Measurements from ENCODE around the gene EDRF1. TPM values are rescaled to one million over a fixed set of nuclear protein-coding genes. Genes with fewer than 3 reads are reported as not detected.

The EDRF1 gene
- total and polyA plus RNA-seq, 2 of the 4 experiments (the other 2 are of a cell fraction) = 17.0 to 24.9 TPM

GRCh38 chr10:125691160-125691981 is 28.1 kb upstream of the EDRF1 start:
- POLR2A ChIA-PET (ENCODE audit: unreplicated experiment) = no interaction called here
- dilution Hi-C loops (cut with HindIII; ENCODE audit: low sequenced_read_pairs, unreplicated experiment) = no loop called here

More at GRCh38 chr10:125691160-125691981, 28.1 kb upstream of the EDRF1 start:
- H3K23ac ChIP-seq (ENCODE audit: low read depth, low read length) = no peak overlapping the region
- no peak overlapping the region for H3K14ac ChIP-seq (replicated peaks; ENCODE audit: low read depth, low read length)
- H4K8ac ChIP-seq (ENCODE audit: low read depth in 2 of 2, low read length in 2 of 2) = no peak overlapping the region
- no peak overlapping the region for H4K91ac ChIP-seq (ENCODE audit: insufficient read depth, low read depth, low read length)
- H3K4me1 ChIP-seq (ENCODE audit: control insufficient read depth, insufficient read depth, low read length) = peaks cover 5% of the 10 kb centered on the region; the same call in 1 of the 2 replicates
- H4K5ac ChIP-seq (ENCODE audit: low read depth, low read length) = no peak overlapping the region
- no peak overlapping the region for H2BK20ac ChIP-seq (ENCODE audit: low read depth, low read length)
- peak overlapping the region; percentile 29 for H2AFZ ChIP-seq (replicated peaks; ENCODE audit: low read length, poor library complexity)
- H2AK5ac ChIP-seq (ENCODE audit: low read depth, low read length) = no peak overlapping the region
- ATAC-seq (ENCODE audit: low read depth) = no peak
- no peak overlapping the region for H2BK15ac ChIP-seq (ENCODE audit: low read depth, low read length)
- in situ Hi-C loops (cut with MboI; ENCODE audit: low sequenced_read_pairs) (loop anchor here (10.0 kb wide), 1 partner anchor 647 kb away; no protein-coding TSS in a partner anchor), intact Hi-C loops (cut with micrococcal nuclease) (no loop called here)
- DNase-seq = no peak
- CTCF ChIA-PET = no interaction called here
- no peak overlapping the region for H2BK120ac ChIP-seq (ENCODE audit: low read depth, low read length)
- no peak overlapping the region for H3K9ac ChIP-seq (ENCODE audit: low read depth, low read length)
- no CpG with 5 or more reads among the region's 19 CpGs for WGBS, 2 experiments (ENCODE audit: extremely low coverage in 2 of 2, insufficient read length in 1 of 2)
- H4K20me1 ChIP-seq (ENCODE audit: insufficient read depth, low read length) = no peaks in the 10 kb centered on the region
- no peak overlapping the region for H3K4me3 ChIP-seq (ENCODE audit: insufficient read depth, low read depth, low read length)
- no peaks in the 10 kb centered on the region for H3K9me3 ChIP-seq (ENCODE audit: control insufficient read depth, insufficient read depth, low read length)
- H3K18ac ChIP-seq (ENCODE audit: low read depth, low read length) = no peak overlapping the region
- no TSS peak for BruUV-seq (replicated peaks)
- H3K56ac ChIP-seq (ENCODE audit: extremely low read depth, insufficient read depth, low read length) = no peak overlapping the region
- no peak overlapping the region for H3K4ac ChIP-seq (ENCODE audit: low read depth, low read length)
- no peaks in the 10 kb centered on the region for H3K79me1 ChIP-seq (ENCODE audit: low read depth in 1 of 2, low read length in 2 of 2)
- H2AK9ac ChIP-seq (replicated peaks; ENCODE audit: low read depth, low read length, poor library complexity) = no peak overlapping the region
- no peak overlapping the region for H3K27ac ChIP-seq (ENCODE audit: insufficient read depth, low read length)
- no peak overlapping the region for H3K4me2 ChIP-seq (ENCODE audit: low read depth, low read length)
- peaks cover 7% of the 10 kb centered on the region for H3K27me3 ChIP-seq (ENCODE audit: control insufficient read depth, insufficient read depth, low read length)
- no peaks in the 10 kb centered on the region for H3K36me3 ChIP-seq (ENCODE audit: control insufficient read depth, insufficient read depth, low read length)
- no peak overlapping the region for H2BK5ac ChIP-seq (ENCODE audit: low read depth, low read length, poor library complexity, severe bottlenecking)
- TF ChIP-seq MXI1 (IDR thresholded peaks at IDR 0.05; ENCODE audit: borderline replicate concordance, low read depth, low read length) = no peak
- TF ChIP-seq RFX5 (IDR thresholded peaks at IDR 0.05; ENCODE audit: low read depth, low read length) = no peak
- no peak for TF ChIP-seq POLR2A (IDR thresholded peaks at IDR 0.05; ENCODE audit: low read depth, low read length)
- no peak for TF ChIP-seq SMC3 (IDR thresholded peaks at IDR 0.05; ENCODE audit: low read depth, low read length)
- no peak for TF ChIP-seq MAZ (IDR thresholded peaks at IDR 0.05; ENCODE audit: borderline replicate concordance, low read depth, low read length)
- TF ChIP-seq, protein P1, sequence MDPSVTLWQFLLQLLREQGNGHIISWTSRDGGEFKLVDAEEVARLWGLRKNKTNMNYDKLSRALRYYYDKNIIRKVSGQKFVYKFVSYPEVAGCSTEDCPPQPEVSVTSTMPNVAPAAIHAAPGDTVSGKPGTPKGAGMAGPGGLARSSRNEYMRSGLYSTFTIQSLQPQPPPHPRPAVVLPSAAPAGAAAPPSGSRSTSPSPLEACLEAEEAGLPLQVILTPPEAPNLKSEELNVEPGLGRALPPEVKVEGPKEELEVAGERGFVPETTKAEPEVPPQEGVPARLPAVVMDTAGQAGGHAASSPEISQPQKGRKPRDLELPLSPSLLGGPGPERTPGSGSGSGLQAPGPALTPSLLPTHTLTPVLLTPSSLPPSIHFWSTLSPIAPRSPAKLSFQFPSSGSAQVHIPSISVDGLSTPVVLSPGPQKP (IDR thresholded peaks at IDR 0.05; ENCODE audit: borderline replicate concordance, low read depth, low read length) = no peak
- no peak for TF ChIP-seq NFE2L2 (IDR thresholded peaks at IDR 0.05; ENCODE audit: low read depth, low read length)
- TF ChIP-seq BHLHE40 (IDR thresholded peaks at IDR 0.05; ENCODE audit: low read depth, low read length) = no peak
- no peak for TF ChIP-seq RAD21 (IDR thresholded peaks at IDR 0.05; ENCODE audit: low read length)
- TF ChIP-seq, protein P2, sequence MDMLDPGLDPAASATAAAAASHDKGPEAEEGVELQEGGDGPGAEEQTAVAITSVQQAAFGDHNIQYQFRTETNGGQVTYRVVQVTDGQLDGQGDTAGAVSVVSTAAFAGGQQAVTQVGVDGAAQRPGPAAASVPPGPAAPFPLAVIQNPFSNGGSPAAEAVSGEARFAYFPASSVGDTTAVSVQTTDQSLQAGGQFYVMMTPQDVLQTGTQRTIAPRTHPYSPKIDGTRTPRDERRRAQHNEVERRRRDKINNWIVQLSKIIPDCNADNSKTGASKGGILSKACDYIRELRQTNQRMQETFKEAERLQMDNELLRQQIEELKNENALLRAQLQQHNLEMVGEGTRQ (IDR thresholded peaks at IDR 0.05; ENCODE audit: low read depth, low read length) = no peak
- no peak for TF ChIP-seq FOS (IDR thresholded peaks at IDR 0.05; ENCODE audit: low read depth, low read length)
- no peak for TF ChIP-seq RCOR1 (IDR thresholded peaks at IDR 0.05; ENCODE audit: insufficient replicate concordance, low read length)
- TF ChIP-seq CHD1 (IDR thresholded peaks at IDR 0.05; ENCODE audit: low read depth, low read length) = no peak
- TF ChIP-seq MAFK (IDR thresholded peaks at IDR 0.05; ENCODE audit: low read depth, low read length) = no peak
- no peaks in the 10 kb centered on the region for H3K9me1 ChIP-seq (ENCODE audit: insufficient read depth, low read length)

All from IMR-90 (cell line).